Measurements from ENCODE around the gene NHERF1. TPM values are rescaled to one million over a fixed set of nuclear protein-coding genes. Genes with fewer than 3 reads are reported as not detected.

Gene NHERF1
- total and polyA plus RNA-seq, 2 of the 13 experiments (the other 11 are each of a cell fraction or from before 2014, with no cell fraction given): 169 to 269 TPM

DNA sequence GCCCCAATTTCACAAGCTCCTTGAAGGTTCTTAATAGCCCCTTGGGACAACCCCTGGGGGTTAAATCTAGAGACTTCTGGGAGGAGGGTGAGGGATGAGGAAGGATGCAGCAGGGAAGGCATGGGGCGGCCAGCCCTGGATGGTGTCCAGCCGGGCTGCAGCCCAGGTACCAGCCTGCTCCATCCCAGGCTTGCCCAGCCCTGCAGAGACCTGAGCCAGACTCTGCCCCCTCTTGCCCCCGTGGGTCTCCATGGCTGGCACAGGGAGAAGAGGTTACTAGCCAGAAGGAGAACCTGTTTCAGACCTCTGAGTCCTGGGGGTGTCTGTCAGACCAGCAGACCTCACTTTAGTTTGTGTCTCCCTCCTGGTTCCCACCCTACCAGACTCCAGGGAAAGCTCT lies 8.5 kb downstream of the NHERF1 start:
- H3K9ac ChIP-seq (ENCODE audit: insufficient read depth, low read depth, low read length): peak overlapping the region; percentile 35; the same call in 1 of the 2 replicates
- peaks cover 30 to 57% of the 10 kb centered on the region in 2 experiments for H3K36me3 ChIP-seq (replicated peaks in 1 of 2; ENCODE audit: control insufficient read depth in 1 of 2, insufficient read depth in 2 of 2, low read length in 2 of 2)
- DNase-seq (ENCODE audit: low spot score): no peak
- no TSS peak for BruUV-seq (replicated peaks)
- WGBS (ENCODE audit: low lambda C conversion rate): 78% methylated on average over 3 of the region's 3 CpGs
- in situ Hi-C loops (cut with HindIII; ENCODE audit: extremely low pct_ligation_motif_present, low pct_unique_long_range_greater_than_20kb): loop anchor here (10.0 kb wide), 1 partner anchor 322 kb away; the partner anchor contains the start of gene GPRC5C
- no peak for ATAC-seq
- peak overlapping the region; percentile 28 for H3K27ac ChIP-seq (ENCODE audit: extremely low read length, insufficient read depth, low read length)
- peak overlapping the region; percentile 92 for H3K4me2 ChIP-seq (ENCODE audit: low read depth, low read length)
- peaks cover 83% of the 10 kb centered on the region for H4K20me1 ChIP-seq (ENCODE audit: insufficient read depth, low read length)
- POLR2A ChIA-PET: interaction anchor here (21.5 to 29.3 kb wide), 2 partner anchors 2 to 12 kb away, joined by 1459 read pairs; partner anchors contain the start of genes NAT9 and NHERF1
- peak overlapping the region in 1 of 3 experiments; percentile 49; a peak in 1 of 6 replicates for H3K4me3 ChIP-seq (replicated peaks in 1 of 3; ENCODE audit: insufficient read depth in 1 of 3, low read depth in 2 of 3, low read length in 3 of 3)
- H3K4me1 ChIP-seq (ENCODE audit: insufficient read depth, low read length): peaks cover 100% of the 10 kb centered on the region
- intact Hi-C loops (cut with micrococcal nuclease; ENCODE audit: unreplicated experiment): no loop called here
- CTCF ChIA-PET (ENCODE audit: low intra/inter-chr PET ratio, low total read pairs): no interaction called here
- H3K27me3 ChIP-seq (ENCODE audit: control insufficient read depth in 1 of 2, insufficient read depth in 2 of 2, low read length in 2 of 2): no peaks in the 10 kb centered on the region
- no peaks in the 10 kb centered on the region for H3K9me3 ChIP-seq (ENCODE audit: low read length)
- no peak overlapping the region for H2AFZ ChIP-seq (ENCODE audit: low read length)
- TF ChIP-seq POLR2A (IDR thresholded peaks at IDR 0.05; ENCODE audit: insufficient read depth in 1 of 2, low read depth in 2 of 2, low read length in 2 of 2) (peak in 1 of 2 experiments; percentile 36; a peak in 1 of 4 replicates), ZNF18 (CRISPR knock-in tag; IDR thresholded peaks at IDR 0.05; ENCODE audit: insufficient replicate concordance) (no peak), CAMTA2 (CRISPR knock-in tag; IDR thresholded peaks at IDR 0.05; ENCODE audit: borderline replicate concordance) (no peak), ZFP82 (CRISPR knock-in tag; IDR thresholded peaks at IDR 0.05; ENCODE audit: borderline replicate concordance) (no peak), ZNF263 (CRISPR knock-in tag; IDR thresholded peaks at IDR 0.05) (peak; percentile 43; the same call in 1 of the 2 replicates), TARDBP (CRISPR knock-in tag; IDR thresholded peaks at IDR 0.05) (no peak), CREB3 (CRISPR knock-in tag; IDR thresholded peaks at IDR 0.05) (no peak), TIGD3 (CRISPR knock-in tag; IDR thresholded peaks at IDR 0.05; ENCODE audit: borderline replicate concordance) (no peak), ISL2 (CRISPR knock-in tag; IDR thresholded peaks at IDR 0.05) (no peak), RBM22 (optimal IDR thresholded peaks at IDR 0.05; ENCODE audit: low read length) (peak; percentile 83), AGO2 (optimal IDR thresholded peaks at IDR 0.05; ENCODE audit: low read depth, low read length) (peak; percentile 1)
- TF ChIP-seq, protein P1, sequence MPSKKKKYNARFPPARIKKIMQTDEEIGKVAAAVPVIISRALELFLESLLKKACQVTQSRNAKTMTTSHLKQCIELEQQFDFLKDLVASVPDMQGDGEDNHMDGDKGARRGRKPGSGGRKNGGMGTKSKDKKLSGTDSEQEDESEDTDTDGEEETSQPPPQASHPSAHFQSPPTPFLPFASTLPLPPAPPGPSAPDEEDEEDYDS (CRISPR knock-in tag; IDR thresholded peaks at IDR 0.05): no peak
- TF ChIP-seq, protein P2, sequence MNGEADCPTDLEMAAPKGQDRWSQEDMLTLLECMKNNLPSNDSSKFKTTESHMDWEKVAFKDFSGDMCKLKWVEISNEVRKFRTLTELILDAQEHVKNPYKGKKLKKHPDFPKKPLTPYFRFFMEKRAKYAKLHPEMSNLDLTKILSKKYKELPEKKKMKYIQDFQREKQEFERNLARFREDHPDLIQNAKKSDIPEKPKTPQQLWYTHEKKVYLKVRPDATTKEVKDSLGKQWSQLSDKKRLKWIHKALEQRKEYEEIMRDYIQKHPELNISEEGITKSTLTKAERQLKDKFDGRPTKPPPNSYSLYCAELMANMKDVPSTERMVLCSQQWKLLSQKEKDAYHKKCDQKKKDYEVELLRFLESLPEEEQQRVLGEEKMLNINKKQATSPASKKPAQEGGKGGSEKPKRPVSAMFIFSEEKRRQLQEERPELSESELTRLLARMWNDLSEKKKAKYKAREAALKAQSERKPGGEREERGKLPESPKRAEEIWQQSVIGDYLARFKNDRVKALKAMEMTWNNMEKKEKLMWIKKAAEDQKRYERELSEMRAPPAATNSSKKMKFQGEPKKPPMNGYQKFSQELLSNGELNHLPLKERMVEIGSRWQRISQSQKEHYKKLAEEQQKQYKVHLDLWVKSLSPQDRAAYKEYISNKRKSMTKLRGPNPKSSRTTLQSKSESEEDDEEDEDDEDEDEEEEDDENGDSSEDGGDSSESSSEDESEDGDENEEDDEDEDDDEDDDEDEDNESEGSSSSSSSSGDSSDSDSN (CRISPR knock-in tag; IDR thresholded peaks at IDR 0.05): no peak
- TF ChIP-seq, protein P3, sequence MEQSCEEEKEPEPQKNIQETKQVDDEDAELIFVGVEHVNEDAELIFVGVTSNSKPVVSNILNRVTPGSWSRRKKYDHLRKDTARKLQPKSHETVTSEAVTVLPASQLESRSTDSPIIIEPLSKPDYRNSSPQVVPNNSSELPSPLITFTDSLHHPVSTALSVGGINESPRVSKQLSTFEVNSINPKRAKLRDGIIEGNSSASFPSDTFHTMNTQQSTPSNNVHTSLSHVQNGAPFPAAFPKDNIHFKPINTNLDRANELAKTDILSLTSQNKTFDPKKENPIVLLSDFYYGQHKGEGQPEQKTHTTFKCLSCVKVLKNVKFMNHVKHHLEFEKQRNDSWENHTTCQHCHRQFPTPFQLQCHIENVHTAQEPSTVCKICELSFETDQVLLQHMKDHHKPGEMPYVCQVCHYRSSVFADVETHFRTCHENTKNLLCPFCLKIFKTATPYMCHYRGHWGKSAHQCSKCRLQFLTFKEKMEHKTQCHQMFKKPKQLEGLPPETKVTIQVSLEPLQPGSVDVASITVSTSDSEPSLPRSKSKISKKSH (CRISPR knock-in tag; IDR thresholded peaks at IDR 0.05; ENCODE audit: borderline replicate concordance): no peak
- H3K79me2 ChIP-seq (ENCODE audit: insufficient read depth, low read length): peaks cover 98% of the 10 kb centered on the region
- no peak for FAIRE-seq
